CD4-positive, alpha-beta T cell (primary cell): Measurements from ENCODE around the gene HECTD1. TPM values are rescaled to one million over a fixed set of nuclear protein-coding genes. Genes with fewer than 3 reads are reported as not detected.
"Not testable (repeated sequence)": the region's sequence is repeated elsewhere in the genome, so short reads cannot be mapped to it uniquely, and the experiment has no call there.

ENCODE experiments used
- ATAC-seq: fragments of 200-7000 bp; cut with Tn5 transposase; one replicate; pipeline ENCODE4 v1.10.0; 2022; ENCODE audit warnings: mild to moderate bottlenecking; ENCODE audit not compliant: poor library complexity
- CTCF ChIA-PET: fragments of 350-600 bp; sonication (Branson Sonifier 250); formaldehyde crosslinking; loops from one replicate; lab custom pipeline; 2021; ENCODE audit warnings: antibody characterized with exemption, inconsistent platforms; lab: Charles Lee
- POLR2A ChIA-PET: fragments of 350-600 bp; sonication (Branson Sonifier 250); formaldehyde crosslinking; loops from one replicate; lab custom pipeline; 2021; ENCODE audit warnings: antibody characterized with exemption, inconsistent platforms; lab: Charles Lee
- DNase-seq, 14 experiments: peaks; one replicate each; pipeline ENCODE4 v3.0.0-alpha.2; 2013 to 2020; ENCODE audit warnings: mixed read lengths in 2 of 14
- H3K27ac ChIP-seq, 2 donors: one replicate each; pipeline versions ENCODE4 v1.5.1 to v1.7.0; 2013; ENCODE audit warnings: low read length in 2 of 2, low read depth in 1 of 2, mild to moderate bottlenecking in 1 of 2
- H3K27me3 ChIP-seq, 2 experiments: 1 replicate in 1 of 2; 2 replicates in 1 of 2; pipeline versions ENCODE4 v1.6.1 to v1.7.0; 2013; ENCODE audit warnings: low read length in 2 of 2, control low read depth in 1 of 2, mild to moderate bottlenecking in 1 of 2, moderate library complexity in 1 of 2; ENCODE audit not compliant: insufficient read depth in 2 of 2, control insufficient read depth in 1 of 2
- H3K36me3 ChIP-seq: one replicate; pipeline ENCODE4 v1.6.1; 2013; ENCODE audit warnings: low read length, control low read depth; ENCODE audit not compliant: insufficient read depth
- H3K4me1 ChIP-seq: one replicate; pipeline ENCODE4 v1.6.1; 2013; ENCODE audit warnings: low read length, control low read depth; ENCODE audit not compliant: insufficient read depth
- H3K4me3 ChIP-seq: one replicate; pipeline ENCODE4 v1.5.1; 2013; ENCODE audit warnings: mild to moderate bottlenecking, low read length, moderate library complexity
- H3K9me3 ChIP-seq, 2 experiments: 1 replicate in 1 of 2; 2 replicates in 1 of 2; pipeline versions ENCODE4 v1.6.1 to v1.7.0; 2013; ENCODE audit warnings: low read length in 2 of 2, mild to moderate bottlenecking in 2 of 2, control low read depth in 1 of 2, moderate library complexity in 1 of 2; ENCODE audit not compliant: control insufficient read depth in 1 of 2, insufficient read depth in 1 of 2
- H3K27ac Mint-ChIP-seq: one replicate; pipeline ENCODE4 v1.8.0; 2020; ENCODE audit warnings: mixed read lengths
- H3K27me3 Mint-ChIP-seq: one replicate; pipeline ENCODE4 v1.8.0; 2021; ENCODE audit warnings: mixed read lengths
- H3K36me3 Mint-ChIP-seq: one replicate; pipeline ENCODE4 v1.8.0; 2021; ENCODE audit warnings: low read depth, mixed read lengths
- H3K4me1 Mint-ChIP-seq: one replicate; pipeline ENCODE4 v1.8.0; 2021; ENCODE audit warnings: low read depth, mixed read lengths
- H3K4me3 Mint-ChIP-seq: one replicate; pipeline ENCODE4 v1.8.0; 2020; ENCODE audit warnings: mild to moderate bottlenecking, mixed read lengths
- H3K9me3 Mint-ChIP-seq: one replicate; pipeline ENCODE4 v1.8.0; 2020; ENCODE audit warnings: mixed read lengths
- CTCF ChIP-seq: fragments of 200-600 bp; IDR thresholded peaks from one replicate; pipeline ENCODE4 v1.8.0; 2022; ENCODE audit warnings: antibody characterized with exemption, mild to moderate bottlenecking
- intact Hi-C, 2 experiments: fragments of 100-400 bp; cut with DNase I in 1 of 2; cut with micrococcal nuclease in 1 of 2; formaldehyde crosslinking; loops; one replicate each; pipeline versions ENCODE4 v1.15.1 to v1.9.0; 2023 to 2025; cut with DNase I, micrococcal nuclease
- total RNA-seq, 174 experiments: library from RNA in 2 of 174; stranded (reverse) in 2 of 174; gene quantifications; one replicate each; pipeline ENCODE4 v1.2.3 and lab custom pipeline; 2021 to 2026

Gene HECTD1
- total RNA-seq, 2 experiments from 2014 or later: 162 to 168 TPM

DNA sequence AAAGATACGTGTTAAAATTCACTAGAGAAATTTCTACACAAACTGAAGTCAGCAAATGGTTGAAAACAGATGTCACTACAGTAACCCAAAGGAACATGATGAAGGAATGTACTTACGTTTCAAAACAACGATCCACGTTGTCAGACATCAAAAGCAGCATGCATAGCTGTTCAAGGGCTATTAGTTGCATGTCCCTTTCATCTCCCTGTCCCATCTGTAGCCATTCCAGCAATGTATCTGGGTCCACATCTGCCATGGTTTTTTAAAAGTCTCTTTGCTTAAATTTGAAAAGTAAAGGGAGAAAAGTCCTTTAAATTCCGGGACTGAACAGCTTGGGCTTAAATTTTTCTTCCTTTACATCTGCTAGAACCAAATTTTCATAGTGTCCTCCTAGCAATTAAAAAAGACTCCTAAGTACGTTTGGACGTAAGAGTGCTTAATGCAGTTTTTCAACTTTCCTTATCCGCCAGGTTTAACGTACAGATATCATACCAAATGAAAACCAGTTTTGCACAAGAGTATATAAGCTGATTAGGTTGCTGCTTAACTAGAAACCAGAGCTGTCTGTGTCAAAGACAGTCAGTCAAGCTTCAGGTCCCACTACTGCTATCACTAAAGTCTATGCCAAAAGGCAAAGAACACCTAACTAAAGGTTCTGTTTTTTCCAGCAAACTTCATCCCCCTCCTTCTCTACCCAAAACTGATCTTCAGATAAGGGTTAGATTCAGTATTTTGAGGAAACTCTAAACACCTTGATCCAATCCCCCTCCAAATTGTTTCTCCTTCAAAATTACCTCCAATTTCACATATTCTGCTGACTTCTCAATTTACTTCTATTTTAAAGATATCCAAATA, 1.7 kb downstream of the HECTD1 start:
- no peak for TF ChIP-seq CTCF
- Histone ChIP-seq H3K36me3 (peaks cover 24% of the 10 kb centered on the region), H3K4me1 (peaks cover 38% of the 10 kb centered on the region), H3K27ac (peak overlapping the region in 1 of 2 donors; percentile 89), H3K27me3 (no peaks in the 10 kb centered on the region), H3K4me3 (peak overlapping the region; percentile 75), H3K9me3 (no peaks in the 10 kb centered on the region)
- peak in 3 of 14 experiments; percentile 12 to 33 (median 32) for DNase-seq
- Mint-ChIP-seq H3K27ac (peak overlapping the region; percentile 97), H3K36me3 (peaks cover 60% of the 10 kb centered on the region), H3K4me3 (peak overlapping the region; percentile 84), H3K27me3 (no peaks in the 10 kb centered on the region), H3K4me1 (peaks cover 72% of the 10 kb centered on the region), H3K9me3 (no peaks in the 10 kb centered on the region)
- ChIA-PET POLR2A (interaction anchor here (0.9 to 4.5 kb wide), 6 partner anchors 11 to 871 kb away, joined by 3 to 54 read pairs (median 8); partner anchors contain the start of genes ARHGAP5, HEATR5A and STRN3), CTCF (interaction anchor here (2.9 kb wide), 1 partner anchor 214 kb away, joined by 15 read pairs; the partner anchor contains the start of gene HEATR5A)
- no peak for ATAC-seq
- intact Hi-C loops: loop anchor here (2.0 to 10.0 kb wide), 14 partner anchors 13 to 1001 kb away; partner anchors contain the start of genes AP4S1 (in 2 of the 2), ARHGAP5 (in 2 of the 2), HEATR5A (in 2 of the 2) and STRN3 (in 2 of the 2)

- POLR2A ChIA-PET: interaction anchor here (1.7 to 4.5 kb wide), 2 partner anchors 179 to 215 kb away, joined by 3 to 54 read pairs; partner anchors contain the start of genes HEATR5A and STRN3
- Histone ChIP-seq H3K27me3 (no peaks in the 10 kb centered on the region), H3K4me1 (peaks cover 30% of the 10 kb centered on the region), H3K27ac (no peak overlapping the region), H3K36me3 (peaks cover 31% of the 10 kb centered on the region), H3K9me3 (no peaks in the 10 kb centered on the region), H3K4me3 (peak overlapping the region; percentile 75)
- H3K36me3 Mint-ChIP-seq: peaks cover 68% of the 10 kb centered on the region
- TF ChIP-seq CTCF: no peak
- no peaks in the 10 kb centered on the region for H3K27me3 Mint-ChIP-seq
- no peak for ATAC-seq
- no peak for DNase-seq
- no peaks in the 10 kb centered on the region for H3K9me3 Mint-ChIP-seq
- CTCF ChIA-PET: no interaction called here
- intact Hi-C loops: loop anchor here (5.0 to 10.0 kb wide), 12 partner anchors 87 to 1002 kb away; partner anchors contain the start of genes AP4S1 (in 2 of the 2), ARHGAP5 (in 2 of the 2), HEATR5A (in 2 of the 2) and STRN3 (in 2 of the 2)
- peak overlapping the region; percentile 84 for H3K4me3 Mint-ChIP-seq
- peak overlapping the region; percentile 97 for H3K27ac Mint-ChIP-seq
- peaks cover 70% of the 10 kb centered on the region for H3K4me1 Mint-ChIP-seq
Measured at GRCh38 chr14:31204593-31205534, 2.7 kb downstream of the HECTD1 start.

DNA sequence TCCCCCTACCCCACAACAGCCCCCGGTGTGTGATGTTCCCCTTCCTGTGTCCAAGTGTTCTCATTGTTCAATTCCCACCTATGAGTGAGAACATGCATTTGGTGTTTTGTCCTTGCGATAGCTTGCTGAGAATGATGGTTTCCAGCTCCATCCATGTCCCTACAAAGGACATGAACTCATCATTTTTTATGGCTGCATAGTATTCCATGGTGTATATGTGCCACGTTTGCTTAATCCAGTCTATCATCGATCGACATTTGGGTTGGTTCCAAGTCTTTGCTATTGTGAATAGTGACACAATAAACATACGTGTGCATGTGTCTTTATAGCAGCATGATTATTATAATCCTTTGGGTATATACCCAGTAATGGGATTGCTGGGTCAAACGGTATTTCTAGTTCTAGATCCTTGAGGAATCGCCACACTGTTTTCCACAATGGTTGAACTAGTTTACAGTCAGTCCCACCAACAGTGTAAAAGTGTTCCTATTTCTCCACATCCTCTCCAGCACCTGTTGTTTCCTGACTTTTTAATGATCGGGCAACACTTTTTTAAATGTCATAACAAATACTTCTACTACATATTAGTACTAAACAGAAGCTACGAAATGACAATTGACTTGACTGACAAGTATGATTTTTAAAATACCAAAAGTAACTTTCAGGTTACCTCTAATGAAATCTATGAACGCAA, 3.5 kb downstream of the HECTD1 start:
- H3K27me3 ChIP-seq, CTCF ChIA-PET, DNase-seq, H3K27me3 Mint-ChIP-seq, H3K9me3 Mint-ChIP-seq, H3K27ac ChIP-seq, ATAC-seq, H3K4me3 ChIP-seq, H3K9me3 ChIP-seq: not testable (repeated sequence)
- H3K4me1 Mint-ChIP-seq: peaks cover 72% of the 10 kb centered on the region
- H3K36me3 Mint-ChIP-seq: peaks cover 74% of the 10 kb centered on the region
- peaks cover 22% of the 10 kb centered on the region for H3K4me1 ChIP-seq
- H3K27ac Mint-ChIP-seq: peak overlapping the region; percentile 25
- POLR2A ChIA-PET: interaction anchor here (0.6 to 0.7 kb wide), 2 partner anchors 93 to 271 kb away, joined by 3 to 4 read pairs; no protein-coding TSS in a partner anchor
- peak overlapping the region; percentile 35 for H3K4me3 Mint-ChIP-seq
- H3K36me3 ChIP-seq: peaks cover 33% of the 10 kb centered on the region
- intact Hi-C loops: loop anchor here (10.0 kb wide), 4 partner anchors 89 to 251 kb away; partner anchors contain the start of genes AP4S1 (in 1 of the 2), DTD2 (in 1 of the 2) and STRN3 (in 1 of the 2)
